Cerebellar cortex (tissue), 1 donor: ENCODE results near the gene RALGAPB.
"Not testable (repeated sequence)": the region's sequence is repeated elsewhere in the genome, so short reads cannot be mapped to it uniquely, and the experiment has no call there.

ENCODE experiments used
- DNase-seq: peaks from one replicate; pipeline ENCODE4 v3.0.0-alpha.2; 2015; ENCODE audit warnings: low spot score

RALGAPB gene

DNA sequence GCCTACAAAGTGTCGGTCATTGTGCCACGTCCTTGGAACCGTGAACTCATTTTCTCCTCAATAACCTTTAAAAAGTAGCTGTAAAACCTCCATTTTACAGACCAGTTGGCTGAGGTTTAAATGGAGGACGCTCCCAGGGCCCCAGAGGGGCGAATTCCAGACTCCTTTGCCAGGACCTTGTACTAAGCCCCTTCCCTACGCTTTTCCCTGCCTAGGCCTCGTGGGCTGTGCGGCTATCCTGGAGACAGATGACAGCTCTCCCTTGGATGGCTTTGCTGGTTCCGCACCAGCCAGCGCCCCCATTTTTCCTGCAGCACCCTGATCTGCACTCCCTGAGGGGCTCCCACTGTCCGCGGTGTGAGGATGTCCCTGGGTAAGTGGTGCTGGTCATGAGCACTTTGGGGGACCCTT is 25.4 kb upstream of the RALGAPB start:
- no peak for DNase-seq

DNA sequence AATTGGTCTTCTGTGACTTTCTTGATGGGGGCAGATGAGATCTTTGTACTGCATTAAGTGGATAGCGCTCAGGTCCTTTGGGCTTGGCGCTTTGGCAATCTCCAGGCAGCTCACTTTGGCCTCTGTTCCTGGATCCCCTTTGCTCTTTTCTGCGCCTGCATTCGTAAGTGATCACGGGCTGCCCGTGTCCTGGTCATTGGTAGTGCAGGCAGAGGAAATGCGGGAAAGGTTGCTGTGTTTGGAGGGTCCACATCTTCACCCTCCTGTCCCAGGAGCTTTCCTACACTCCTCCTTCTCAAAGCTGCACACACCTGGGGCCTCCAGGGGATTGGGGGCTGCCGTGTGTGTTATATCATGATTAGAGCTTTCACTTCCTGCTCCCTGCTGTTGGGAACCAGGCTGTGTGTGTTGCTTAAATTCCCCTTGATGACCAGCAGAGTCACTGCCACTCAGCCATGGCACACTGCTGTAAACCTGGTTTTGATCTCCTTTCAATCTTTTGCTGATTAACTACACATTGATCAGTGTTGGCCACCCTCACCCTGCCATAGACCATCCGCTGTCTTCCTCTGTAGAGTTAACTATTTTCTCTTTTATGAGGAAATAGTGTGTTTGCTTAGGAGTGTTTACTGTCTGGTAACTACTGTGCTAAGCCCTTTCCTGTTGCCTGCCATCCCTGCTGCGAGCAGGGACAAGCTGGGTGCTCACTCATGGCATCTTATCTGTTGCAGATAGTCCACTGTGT is 24.5 kb upstream of the RALGAPB start:
- no peak for DNase-seq

DNA sequence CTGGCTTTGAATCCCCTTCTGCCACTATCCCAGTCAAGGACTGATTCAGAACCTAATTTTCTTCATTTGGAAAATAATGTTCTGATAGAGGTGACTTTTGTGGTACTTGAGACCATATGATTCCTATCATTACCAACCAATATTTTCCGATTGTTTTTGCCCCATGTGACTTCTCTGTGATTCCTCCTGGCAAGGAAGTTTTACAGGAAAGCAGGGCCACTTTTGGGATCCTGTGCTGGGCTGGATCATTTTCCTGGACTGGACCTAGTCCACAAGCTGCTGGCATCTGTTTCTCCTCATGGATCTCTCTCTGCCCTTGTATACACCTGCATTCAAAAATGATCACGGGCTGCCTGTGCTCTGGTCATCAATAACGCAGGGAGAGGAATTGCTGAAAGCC is 23.6 kb upstream of the RALGAPB start:
- DNase-seq = no peak

DNA sequence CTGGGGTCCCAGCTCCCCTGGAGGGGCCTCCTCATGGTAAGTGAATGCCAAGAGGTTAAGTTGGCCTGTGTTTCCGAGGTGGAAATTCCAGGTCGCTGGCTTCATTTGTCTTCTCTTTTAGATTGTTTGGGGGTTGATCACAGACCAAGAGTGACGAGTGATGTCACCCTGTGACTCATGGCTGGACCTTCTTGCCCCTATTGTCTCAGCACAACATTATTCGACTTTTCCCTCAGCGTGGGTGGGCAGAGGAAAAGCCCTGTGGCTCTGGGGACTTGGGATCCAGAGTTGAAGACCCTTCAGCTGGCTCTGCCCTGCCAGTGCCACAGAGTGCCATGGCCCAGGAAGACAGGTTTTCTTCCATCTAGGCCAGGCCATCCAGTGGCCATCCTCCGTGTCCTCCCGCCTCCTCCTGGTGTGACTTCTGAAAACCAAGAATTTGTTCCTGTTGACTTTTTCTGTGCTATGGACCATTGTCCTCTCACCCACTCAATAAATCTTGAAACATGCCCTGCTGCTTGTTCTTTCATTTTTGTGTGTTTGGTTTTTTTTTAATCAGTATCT is 22.1 kb upstream of the RALGAPB start:
- DNase-seq = no peak

DNA sequence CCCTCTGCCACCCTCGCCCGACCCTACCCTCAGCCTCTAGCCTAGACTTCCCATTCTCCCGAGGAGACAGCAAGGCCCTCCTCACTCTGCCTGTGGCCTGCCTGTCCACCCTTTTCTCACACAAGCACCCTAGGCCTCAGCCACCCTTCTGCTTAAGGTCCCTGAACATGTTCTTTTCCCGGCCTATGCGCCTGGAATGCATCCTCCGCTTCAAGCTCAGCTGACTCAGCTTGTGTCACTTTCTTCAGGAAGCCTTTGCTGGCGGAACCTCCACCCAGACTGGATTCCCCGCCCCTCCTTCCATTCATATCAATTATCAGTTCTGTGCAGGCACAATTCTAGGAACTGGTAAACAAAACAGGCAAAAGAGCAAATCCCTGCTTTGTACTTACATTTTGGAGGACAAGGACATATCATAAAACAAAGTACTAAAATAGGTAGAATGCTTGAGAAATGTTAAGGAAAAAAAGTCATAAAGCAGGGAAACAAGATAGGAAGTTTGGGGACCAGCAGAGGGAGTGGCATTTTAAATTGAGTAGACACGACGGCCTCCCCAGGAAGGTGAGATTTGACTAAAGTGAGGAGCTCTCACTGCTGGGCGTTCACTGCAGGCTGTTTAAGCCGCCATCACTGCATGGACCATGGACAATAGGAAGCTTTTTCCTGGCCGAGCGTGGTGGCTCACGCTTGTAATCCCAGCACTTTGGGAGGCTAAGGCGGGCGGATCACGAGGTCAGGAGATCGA is 19.6 kb upstream of the RALGAPB start:
- no peak for DNase-seq

DNA sequence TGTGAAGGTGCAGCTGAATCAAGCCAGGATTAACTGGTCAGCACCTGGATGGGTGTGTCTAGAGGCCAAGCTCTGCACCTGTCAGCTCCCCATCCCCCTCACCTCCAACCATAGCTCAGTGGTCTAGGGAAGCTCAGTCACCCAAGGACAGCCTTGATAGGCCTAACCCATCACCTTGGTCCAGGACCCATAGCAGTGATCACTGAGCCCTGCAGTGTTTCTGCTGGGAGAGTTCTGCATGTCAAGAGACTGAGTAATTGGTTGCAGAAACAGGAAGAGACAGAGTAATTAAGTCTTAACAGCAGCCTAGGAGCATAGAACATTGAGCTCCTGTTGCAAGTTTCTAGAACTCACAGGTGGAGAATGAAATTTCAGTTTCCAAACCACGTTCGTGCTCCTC is 18.7 kb upstream of the RALGAPB start:
- no peak for DNase-seq

DNA sequence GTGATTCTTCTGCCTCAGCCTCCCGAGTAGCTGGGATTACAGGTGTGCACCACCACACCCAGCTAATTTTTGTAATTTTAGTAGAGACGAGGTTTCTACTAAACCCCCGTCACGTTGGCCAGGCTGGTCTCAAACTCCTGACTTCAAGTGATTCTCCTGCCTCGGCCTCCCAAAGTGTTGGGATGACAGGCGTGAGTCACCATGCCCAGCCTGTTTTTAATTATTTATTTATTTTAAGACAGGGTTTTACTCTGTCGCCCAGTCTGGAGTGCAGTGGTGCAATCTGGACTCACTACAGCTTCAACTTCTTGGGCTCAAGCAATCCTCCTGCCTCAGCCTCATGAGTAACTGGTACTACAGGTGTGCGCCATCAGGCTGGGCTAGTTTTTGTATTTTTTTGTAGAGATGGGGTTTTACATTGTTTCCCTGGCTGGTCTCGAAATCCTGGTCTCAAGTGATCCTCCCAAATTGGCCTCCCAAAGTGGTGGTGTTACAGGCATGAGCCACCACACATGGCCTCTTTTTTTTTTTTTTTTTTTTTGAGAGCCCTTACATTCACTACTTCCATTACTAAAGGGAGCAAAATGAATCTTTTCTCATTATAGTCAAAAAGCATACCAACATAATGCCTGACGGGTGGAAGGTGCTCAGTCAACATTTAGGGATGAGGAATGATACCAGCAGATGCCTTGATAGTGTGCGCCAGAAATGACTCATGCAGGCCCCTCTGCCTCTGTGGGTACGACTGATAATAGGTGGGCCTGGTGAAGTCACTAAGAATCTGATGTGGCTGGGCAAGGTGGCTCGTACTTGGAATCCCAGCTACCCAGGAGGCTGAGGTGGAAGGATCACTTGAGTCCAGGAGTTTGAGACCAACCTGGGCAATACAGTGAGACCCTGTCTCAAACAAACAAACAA is 17.8 kb upstream of the RALGAPB start:
- no peak for DNase-seq

DNA sequence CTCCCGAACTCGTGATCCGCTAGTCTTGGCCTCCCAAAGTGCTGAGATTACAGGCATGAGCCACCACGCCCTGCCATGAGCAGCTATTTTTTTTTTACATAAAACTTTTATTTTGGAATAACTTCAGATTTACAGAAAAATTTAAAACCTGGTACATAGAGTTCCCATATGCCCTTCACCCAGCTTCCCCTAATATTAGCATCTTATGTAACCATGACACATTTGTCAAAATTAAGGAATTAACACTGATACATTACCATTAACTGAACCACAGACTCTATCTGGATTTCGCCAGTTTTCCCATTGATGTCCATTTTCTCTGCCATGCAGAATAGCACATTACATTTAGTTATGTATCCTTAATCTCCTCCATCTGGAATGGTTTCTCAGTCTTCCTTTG is 14.3 kb upstream of the RALGAPB start:
- no peak for DNase-seq

DNA sequence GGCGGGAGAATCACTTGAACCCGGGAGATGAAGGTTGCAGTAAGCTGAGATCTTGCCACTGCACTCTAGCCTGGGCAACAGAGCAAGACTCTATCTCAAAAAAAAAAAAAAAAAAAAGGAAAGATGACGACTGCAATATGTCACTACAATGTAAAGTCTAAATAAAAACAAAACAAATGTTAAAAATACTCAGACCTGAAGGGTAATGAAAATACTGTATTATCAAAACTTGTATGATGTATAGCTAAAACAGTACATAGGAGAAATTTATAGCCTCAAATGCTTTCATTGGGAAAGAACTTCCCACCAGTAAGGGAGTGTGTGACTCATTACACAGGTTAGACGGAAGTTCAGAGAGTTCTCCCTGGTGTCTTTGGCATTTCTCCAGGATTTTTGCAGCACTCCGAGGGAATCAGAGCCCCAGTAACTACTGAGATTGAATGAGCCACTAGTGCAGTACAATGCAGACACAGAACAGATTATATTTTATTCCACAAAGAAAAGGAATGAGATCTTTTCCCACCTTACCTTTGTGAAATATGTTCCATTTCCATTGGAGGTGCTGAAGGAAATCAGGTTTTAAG is 12.5 kb upstream of the RALGAPB start:
- DNase-seq = peak; percentile 33

DNA sequence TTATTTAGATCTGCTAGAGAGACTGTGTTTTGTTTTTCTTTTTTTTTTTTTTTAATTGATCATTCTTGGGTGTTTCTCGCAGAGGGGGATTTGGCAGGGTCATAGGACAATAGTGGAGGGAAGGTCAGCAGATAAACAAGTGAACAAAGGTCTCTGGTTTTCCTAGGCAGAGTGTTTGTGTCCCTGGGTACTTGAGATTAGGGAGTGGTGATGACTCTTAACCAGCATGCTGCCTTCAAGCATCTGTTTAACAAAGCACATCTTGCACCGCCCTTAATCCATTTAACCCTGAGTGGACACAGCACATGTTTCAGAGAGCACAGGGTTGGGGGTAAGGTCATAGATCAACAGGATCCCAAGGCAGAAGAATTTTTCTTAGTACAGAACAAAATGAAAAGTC is 12.0 kb upstream of the RALGAPB start:
- not testable (repeated sequence) for DNase-seq

DNA sequence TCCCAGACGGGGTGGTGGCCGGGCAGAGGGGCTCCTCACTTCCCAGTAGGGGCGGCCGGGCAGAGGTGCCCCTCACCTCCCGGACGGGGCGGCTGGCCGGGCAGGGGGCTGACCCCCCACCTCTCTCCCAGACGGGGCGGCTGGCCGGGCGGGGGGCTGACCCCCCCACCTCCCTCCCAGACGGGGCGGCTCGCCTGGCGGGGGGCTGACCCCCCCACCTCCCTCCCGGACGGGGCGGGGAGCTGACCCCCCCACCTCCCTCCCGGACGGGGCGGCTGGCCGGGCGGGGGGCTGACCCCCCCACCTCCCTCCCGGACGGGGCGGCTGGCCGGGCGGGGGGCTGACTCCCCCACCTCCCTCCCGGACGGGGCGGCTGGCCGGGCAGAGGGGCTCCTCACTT is 11.5 kb upstream of the RALGAPB start:
- DNase-seq = not testable (repeated sequence)

DNA sequence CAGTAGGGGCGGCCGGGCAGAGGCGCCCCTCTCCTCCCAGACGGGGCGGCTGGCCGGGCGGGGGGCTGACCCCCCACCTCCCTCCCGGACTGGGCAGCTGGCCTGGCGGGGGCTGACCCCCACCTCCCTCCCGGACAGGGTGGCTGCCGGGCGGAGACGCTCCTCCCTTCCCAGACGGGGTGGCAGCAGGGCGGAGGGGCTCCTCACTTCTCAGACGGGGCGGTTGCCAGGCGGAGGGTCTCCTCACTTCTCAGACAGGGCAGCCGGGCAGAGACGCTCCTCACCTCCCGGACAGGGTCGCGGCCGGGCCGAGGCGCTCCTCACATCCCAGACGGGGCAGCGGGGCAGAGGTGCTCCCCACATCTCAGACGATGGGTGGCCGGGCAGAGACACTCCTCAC is 11.1 kb upstream of the RALGAPB start:
- DNase-seq = not testable (repeated sequence)

DNA sequence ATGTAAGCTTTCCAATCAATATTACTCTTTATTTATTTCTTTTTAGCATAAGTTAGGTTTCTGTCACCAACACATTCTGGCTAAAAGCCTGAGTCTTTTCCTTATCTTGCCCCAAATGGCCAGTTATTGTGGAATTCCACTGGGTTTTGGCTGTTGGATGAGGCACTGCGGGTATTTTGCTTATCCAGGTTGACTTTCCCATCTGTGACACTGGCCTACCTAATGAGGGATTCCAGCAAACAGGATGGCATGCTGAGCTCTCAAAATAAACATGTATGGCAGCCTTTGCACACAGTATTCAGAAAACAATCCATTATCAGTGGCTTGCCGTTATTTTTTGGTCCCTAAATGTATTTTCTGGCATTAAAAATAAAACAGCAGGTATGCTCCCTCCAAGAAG is 6.5 kb upstream of the RALGAPB start:
- DNase-seq = peak; percentile 95

DNA sequence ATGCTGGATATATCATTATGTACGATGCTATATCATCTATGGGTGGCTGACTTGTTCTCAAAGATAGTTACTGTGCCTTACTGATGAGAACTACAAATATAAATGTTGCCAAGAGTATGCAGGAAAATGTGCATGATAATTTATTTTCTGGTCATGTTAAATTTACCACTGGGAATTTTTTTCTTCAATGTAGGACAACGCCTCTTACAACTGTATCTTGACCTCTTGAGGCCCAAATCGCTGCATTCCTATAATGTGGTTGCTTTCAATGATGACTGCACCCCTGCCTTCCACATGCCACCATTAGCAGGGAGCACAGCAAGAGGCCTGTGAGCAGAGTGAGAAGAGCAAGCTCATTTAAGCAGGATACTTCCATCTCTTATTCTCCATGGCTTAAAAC is 5.7 kb upstream of the RALGAPB start:
- DNase-seq = no peak

DNA sequence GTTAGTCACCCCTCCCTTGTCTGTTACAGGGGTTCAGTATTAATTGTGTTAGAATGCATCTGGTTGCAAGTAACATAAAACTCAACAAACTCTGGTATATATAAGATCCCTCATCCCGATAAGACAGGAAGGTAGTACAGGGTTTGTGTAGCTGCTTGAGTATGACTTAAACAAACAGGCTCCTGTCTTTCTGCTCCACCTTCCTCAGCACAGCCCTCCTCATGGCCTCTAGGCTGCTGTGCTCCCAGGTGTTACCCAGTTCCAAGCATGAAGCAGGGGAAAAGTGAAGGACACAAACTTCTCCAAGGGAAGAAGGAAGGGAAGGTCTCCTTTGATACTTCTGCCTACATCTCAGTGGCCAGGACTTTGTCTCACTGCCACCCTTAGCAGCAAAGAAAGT is 1.4 kb upstream of the RALGAPB start:
- DNase-seq = no peak

DNA sequence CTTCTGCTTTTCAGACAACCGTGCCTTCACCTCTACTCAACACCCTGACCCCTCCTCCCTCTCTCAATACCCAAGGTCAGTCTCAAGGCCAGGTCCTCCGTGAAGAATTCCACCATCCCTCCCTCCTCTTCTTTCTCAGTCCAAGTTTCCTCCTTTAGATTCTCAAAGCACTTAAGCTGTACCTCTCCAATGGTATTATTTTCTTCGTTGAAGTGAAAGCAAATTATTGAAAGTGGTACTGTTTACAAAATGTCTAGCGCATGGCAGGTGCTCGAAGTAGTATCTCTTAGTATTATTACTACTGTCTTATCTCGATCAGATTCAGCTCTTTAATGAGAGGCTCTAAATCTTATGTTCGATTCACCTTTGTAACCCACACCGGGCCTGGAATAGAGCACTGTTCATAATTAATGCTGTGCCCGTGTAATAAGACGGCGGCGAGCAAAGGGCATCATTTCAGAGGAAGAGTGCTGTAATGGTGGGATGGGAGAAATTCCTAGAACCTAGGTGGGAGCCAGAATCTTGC is 593 bp upstream of the RALGAPB start:
- peak; percentile 29 for DNase-seq

DNA sequence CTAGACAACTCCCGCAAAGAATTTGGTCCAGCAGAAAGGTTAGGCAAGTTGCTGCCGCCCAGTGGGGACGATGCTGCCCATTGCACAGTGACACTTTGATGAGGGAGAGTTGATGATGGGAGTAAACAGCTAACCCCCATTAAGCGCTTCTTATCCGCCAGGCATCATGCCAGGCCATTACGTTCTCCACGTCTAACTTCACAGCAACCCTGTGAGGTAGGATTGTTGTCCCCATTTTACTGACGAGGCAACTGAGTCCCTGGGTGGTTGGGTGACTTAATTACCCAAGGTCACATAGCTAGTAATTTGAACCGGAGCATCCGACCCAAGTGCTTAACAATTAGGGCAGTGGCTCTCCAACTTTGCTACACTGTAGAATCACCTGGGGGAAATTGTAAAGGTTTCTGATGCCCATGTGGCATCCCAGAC is 738 bp downstream of the RALGAPB start:
- DNase-seq = peak; percentile 32

DNA sequence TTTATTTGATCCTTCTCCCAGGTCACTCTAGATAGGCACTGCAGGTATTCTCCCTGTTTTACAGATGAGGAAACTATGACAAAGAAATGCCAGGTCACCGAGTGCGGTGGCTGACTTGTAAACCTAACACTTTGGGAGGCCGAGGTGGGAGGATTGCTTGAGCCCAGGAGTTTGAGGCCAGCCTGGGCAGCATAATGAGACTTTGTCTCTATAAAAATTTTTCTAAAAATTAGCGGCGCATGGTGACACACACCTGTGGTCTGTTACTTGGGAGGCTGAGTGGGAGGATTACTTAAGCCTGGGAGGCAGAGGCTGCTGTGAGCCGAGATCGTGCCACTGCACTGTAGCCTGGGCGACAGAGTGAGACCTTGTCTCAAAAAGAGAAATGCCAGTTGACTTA is 5.1 kb downstream of the RALGAPB start:
- no peak for DNase-seq

DNA sequence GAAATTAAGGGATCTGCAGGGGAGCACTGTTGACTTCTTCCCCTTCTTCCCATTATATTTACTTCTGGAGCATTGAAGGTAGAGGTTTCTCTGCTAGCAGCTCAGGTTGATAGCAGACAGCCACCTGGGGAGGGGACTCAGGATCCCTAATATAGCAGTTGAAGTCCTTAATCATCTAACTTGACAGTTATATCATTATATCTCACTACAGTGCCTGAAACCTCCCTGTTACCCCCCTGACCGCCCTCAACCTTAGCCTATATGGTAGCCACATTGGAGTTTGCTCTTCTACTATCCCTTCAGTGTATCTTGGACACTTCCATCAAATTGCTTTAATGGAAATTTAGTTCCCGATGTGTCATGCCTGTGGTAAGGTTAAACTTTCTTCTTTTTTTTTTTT is 7.0 kb downstream of the RALGAPB start:
- no peak for DNase-seq

DNA sequence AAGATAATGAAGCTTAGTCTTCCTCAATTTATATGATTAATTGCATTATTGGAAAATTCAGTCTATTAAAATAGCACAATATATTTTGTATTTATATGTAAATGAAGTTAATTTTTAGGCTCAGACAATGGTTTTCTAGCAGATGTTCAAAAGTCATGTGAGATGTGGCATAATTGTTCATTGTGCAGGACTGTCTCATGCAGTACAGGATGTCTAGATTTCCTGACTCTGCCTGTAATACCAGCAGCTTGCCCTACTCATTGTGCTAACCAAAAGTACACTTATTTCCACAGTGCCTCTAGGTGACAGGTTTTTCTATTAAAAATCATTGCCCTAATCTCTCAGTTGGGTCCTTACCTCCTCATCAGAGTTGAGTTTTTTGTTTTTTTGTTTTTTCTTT is 12.4 kb downstream of the RALGAPB start:
- no peak for DNase-seq

DNA sequence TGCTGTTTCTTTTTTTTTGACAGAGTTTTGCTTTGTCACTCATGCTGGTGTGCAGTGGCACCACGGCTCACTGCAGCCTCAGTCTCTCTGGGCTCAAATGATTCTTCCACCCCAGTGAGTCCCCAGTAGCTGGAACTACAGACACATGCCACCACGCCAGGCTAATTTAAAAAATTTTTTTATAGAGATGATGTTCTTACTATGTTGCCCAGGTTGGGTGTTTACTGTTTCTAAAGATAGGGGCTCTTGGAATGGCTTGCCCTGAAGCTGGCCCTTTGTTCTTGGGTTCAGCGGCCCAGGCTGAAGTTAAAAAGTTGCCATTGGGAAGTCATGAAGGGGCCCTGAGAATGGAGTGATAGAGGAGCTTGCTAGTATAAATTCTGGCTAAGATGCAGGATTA is 16.5 kb downstream of the RALGAPB start:
- DNase-seq = no peak
